Measurements from ENCODE around the gene BCL2.

BCL2 gene

DNA sequence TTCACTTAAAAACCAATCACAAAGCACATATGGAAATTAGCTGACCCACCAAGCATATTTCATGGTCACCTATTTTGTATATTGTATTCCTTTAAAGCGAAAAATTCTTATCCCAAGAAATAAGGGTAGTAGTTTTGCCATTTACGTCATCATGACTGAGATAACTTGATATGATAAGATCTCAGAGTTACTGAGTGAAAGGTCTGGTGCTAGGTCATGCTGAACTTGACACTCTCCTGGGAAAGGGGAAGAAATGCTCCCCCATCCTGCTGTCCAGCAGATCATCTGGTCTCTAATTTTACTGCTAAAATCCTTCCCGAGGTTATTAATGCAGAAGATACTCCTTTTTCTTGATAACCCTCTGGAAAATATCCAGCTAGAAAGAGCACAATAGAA, 78.3 kb downstream of the BCL2 start:
- Histone ChIP-seq H2AFZ (ENCODE audit: low read depth) (no peak overlapping the region), H3K79me2 (ENCODE audit: insufficient read depth, low read depth) (peaks cover 4% of the 10 kb centered on the region; the same call in 1 of the 2 replicates), H3K36me3 (ENCODE audit: insufficient read depth) (no peaks in the 10 kb centered on the region)

DNA sequence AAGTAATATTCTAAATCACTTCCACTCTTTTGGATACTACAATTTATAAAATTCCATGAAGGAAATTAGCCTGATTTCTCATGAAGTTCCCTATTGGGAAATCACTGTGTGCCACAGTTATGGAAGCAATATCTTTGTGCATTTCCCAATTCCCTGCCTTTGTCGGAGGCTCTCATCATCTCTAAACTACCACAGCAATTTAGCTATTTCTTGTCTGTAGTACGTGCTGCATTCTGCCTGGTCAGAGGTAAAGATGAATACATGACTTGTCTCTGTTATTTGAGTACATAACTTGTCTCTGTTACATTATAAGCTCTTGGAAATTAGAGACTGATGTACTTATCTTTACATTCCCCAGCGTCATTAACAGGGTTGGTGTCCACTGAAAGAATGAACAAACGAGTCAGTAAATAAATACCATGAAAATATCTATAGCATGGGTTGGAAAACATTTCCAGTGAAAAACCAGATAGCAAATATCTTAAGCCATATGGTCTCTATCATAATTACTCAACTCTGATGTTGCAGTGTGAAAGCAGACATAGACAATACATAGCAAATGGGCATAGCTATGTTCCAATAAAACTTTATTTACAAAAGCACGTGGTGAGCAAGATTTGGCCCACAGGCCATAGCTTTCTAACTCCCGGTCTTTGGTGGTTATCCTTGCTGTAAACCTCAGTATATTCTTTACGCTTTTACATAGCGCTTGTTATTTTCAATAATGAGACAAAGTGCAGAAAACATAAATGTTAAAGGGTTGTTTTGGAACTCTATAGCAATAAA, 78.8 kb downstream of the BCL2 start:
- no peak overlapping the region for H3K4me3 ChIP-seq (IDR thresholded peaks at IDR 0.05; ENCODE audit: insufficient read depth, low read depth, low read length)
- H3K27ac ChIP-seq, result no peak overlapping the region
- no peaks in the 10 kb centered on the region for H4K20me1 ChIP-seq (ENCODE audit: insufficient read depth)
- peaks cover 4% of the 10 kb centered on the region; the same call in 1 of the 2 replicates for H3K79me2 ChIP-seq (ENCODE audit: insufficient read depth, low read depth)
- H3K9ac ChIP-seq, result no peak overlapping the region
- no peak overlapping the region for H3K4me2 ChIP-seq
- TF ChIP-seq, protein P1, sequence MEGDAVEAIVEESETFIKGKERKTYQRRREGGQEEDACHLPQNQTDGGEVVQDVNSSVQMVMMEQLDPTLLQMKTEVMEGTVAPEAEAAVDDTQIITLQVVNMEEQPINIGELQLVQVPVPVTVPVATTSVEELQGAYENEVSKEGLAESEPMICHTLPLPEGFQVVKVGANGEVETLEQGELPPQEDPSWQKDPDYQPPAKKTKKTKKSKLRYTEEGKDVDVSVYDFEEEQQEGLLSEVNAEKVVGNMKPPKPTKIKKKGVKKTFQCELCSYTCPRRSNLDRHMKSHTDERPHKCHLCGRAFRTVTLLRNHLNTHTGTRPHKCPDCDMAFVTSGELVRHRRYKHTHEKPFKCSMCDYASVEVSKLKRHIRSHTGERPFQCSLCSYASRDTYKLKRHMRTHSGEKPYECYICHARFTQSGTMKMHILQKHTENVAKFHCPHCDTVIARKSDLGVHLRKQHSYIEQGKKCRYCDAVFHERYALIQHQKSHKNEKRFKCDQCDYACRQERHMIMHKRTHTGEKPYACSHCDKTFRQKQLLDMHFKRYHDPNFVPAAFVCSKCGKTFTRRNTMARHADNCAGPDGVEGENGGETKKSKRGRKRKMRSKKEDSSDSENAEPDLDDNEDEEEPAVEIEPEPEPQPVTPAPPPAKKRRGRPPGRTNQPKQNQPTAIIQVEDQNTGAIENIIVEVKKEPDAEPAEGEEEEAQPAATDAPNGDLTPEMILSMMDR (conservative IDR thresholded peaks at IDR 0.05; ENCODE audit: low read depth, low read length), result no peak
- H3K4me1 ChIP-seq (ENCODE audit: low read depth, poor library complexity, severe bottlenecking), result no peaks in the 10 kb centered on the region
- no peak overlapping the region for H2AFZ ChIP-seq (ENCODE audit: low read depth)
- H3K27me3 ChIP-seq (ENCODE audit: insufficient read depth, low read depth), result no peaks in the 10 kb centered on the region
- H3K36me3 ChIP-seq (ENCODE audit: insufficient read depth), result no peaks in the 10 kb centered on the region

More for the DNA sequence above, 78.3 kb downstream of the BCL2 start:
- Histone ChIP-seq H4K20me1 (ENCODE audit: insufficient read depth) (no peaks in the 10 kb centered on the region), H3K4me1 (ENCODE audit: low read depth, poor library complexity, severe bottlenecking) (no peaks in the 10 kb centered on the region), H3K27ac (no peak overlapping the region), H3K9ac (no peak overlapping the region), H3K4me3 (IDR thresholded peaks at IDR 0.05; ENCODE audit: insufficient read depth, low read depth, low read length) (no peak overlapping the region), H3K4me2 (no peak overlapping the region), H3K27me3 (ENCODE audit: insufficient read depth, low read depth) (no peaks in the 10 kb centered on the region)
- TF ChIP-seq, protein P1 (conservative IDR thresholded peaks at IDR 0.05; ENCODE audit: low read depth, low read length), result no peak

DNA sequence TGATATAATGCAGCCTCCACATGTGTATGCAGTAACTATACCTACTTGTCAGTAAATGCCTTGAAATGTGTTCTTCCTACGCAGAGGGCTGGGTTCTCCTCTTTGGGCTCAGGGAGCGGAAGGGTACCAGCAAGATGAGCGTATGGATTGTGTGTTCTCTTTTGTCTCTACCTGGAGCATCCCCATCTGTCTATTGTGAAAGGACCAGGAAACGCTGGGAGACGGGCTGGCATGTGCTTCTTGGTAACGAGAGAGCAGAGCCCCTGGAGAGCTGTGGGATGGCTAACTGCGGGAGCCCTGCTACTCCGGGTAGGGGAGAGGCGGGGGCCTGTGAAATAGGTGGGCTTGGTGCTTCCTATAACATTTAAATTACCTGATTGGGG, 80.9 kb downstream of the BCL2 start:
- H3K36me3 ChIP-seq (ENCODE audit: insufficient read depth), result no peaks in the 10 kb centered on the region
- no peaks in the 10 kb centered on the region for H3K27me3 ChIP-seq (ENCODE audit: insufficient read depth, low read depth)
- H3K4me1 ChIP-seq (ENCODE audit: low read depth, poor library complexity, severe bottlenecking), result peaks cover 12% of the 10 kb centered on the region
- H3K4me2 ChIP-seq, result no peak overlapping the region
- H4K20me1 ChIP-seq (ENCODE audit: insufficient read depth), result no peaks in the 10 kb centered on the region
- H3K4me3 ChIP-seq (IDR thresholded peaks at IDR 0.05; ENCODE audit: insufficient read depth, low read depth, low read length), result no peak overlapping the region
- TF ChIP-seq, protein P1 (conservative IDR thresholded peaks at IDR 0.05; ENCODE audit: low read depth, low read length), result no peak
- no peak overlapping the region for H3K9ac ChIP-seq
- H2AFZ ChIP-seq (ENCODE audit: low read depth), result no peak overlapping the region
- peaks cover 4% of the 10 kb centered on the region; the same call in 1 of the 2 replicates for H3K79me2 ChIP-seq (ENCODE audit: insufficient read depth, low read depth)
- no peak overlapping the region for H3K27ac ChIP-seq

DNA sequence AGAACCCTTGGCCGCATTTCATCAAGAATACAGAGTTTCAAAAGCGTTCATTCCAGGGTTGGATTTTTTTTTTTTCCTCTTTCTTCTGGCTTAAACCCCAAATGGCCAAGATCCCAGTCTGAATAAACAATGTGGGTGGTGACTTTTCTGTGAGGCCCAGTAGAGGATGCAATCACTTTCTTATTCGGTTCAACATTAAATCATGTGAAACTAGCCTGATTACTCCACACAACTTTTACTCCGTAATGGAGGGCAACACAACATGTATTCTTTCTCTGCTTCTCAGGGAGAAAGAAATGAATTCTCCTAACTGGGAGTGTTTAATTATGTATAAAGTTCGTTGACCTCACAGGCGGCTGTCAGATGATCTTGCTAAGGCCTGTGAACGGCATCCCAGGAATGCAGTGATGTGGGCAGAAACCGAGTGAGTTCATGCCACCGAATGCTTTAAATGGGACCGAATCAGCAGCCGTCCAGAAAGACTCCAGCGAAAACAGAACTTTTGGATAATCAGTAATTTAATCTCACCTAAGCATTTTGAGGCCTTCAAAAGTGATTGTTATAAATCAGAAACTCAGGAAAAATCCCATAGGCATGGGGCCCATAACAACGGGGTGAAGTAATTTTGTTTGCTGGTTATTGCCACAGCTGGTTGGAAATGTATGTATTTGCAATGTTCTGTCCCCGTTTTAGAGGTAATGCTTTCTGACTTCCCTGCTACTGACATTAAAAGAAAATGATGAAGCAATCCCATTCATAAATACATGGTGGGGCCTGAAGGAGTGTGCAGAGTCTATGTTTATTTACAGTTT, 81.5 kb downstream of the BCL2 start:
- Histone ChIP-seq H3K9ac (no peak overlapping the region), H4K20me1 (ENCODE audit: insufficient read depth) (no peaks in the 10 kb centered on the region), H3K27ac (no peak overlapping the region), H3K27me3 (ENCODE audit: insufficient read depth, low read depth) (no peaks in the 10 kb centered on the region), H3K79me2 (ENCODE audit: insufficient read depth, low read depth) (peaks cover 4% of the 10 kb centered on the region; the same call in 1 of the 2 replicates), H3K4me3 (IDR thresholded peaks at IDR 0.05; ENCODE audit: insufficient read depth, low read depth, low read length) (no peak overlapping the region), H3K4me2 (no peak overlapping the region), H3K4me1 (ENCODE audit: low read depth, poor library complexity, severe bottlenecking) (peaks cover 12% of the 10 kb centered on the region), H2AFZ (ENCODE audit: low read depth) (no peak overlapping the region), H3K36me3 (ENCODE audit: insufficient read depth) (no peaks in the 10 kb centered on the region)
- TF ChIP-seq, protein P1 (conservative IDR thresholded peaks at IDR 0.05; ENCODE audit: low read depth, low read length), result no peak

Data from KMS-11 (cell line).